Sigmoid colon (tissue), 7 donors: Measurements from ENCODE around the gene TSPAN32. TPM values are rescaled to one million over a fixed set of nuclear protein-coding genes. Genes with fewer than 3 reads are reported as not detected.

Source experiments
- DNase-seq: peaks from one replicate; pipeline ENCODE4 v3.0.0-alpha.2; 2019
- H3K27ac ChIP-seq, 4 donors: fragments of 200-600 bp; sonication (generic); one replicate each; pipeline ENCODE4 v1.5.1; 2016 to 2019; ENCODE audit warnings: mild to moderate bottlenecking in 1 of 4
- H3K27me3 ChIP-seq, 3 donors: fragments of 200-600 bp; sonication (generic); one replicate each; pipeline ENCODE4 v1.5.1; 2019; ENCODE audit warnings: mild to moderate bottlenecking in 1 of 3
- H3K36me3 ChIP-seq, 4 donors: fragments of 200-600 bp; sonication (generic); one replicate each; pipeline ENCODE4 v1.5.1; 2016 to 2019
- H3K4me1 ChIP-seq, 4 donors: fragments of 200-600 bp; sonication (generic); one replicate each; pipeline ENCODE4 v1.5.1; 2017 to 2019
- H3K4me3 ChIP-seq, 4 donors: fragments of 200-600 bp; sonication (generic); one replicate each; pipeline ENCODE4 v1.5.1; 2017 to 2019; ENCODE audit warnings: mild to moderate bottlenecking in 2 of 4, moderate library complexity in 1 of 4
- H3K9me3 ChIP-seq, 4 donors: fragments of 200-600 bp in 3 of 4; sonication (generic) in 3 of 4; one replicate each; pipeline versions ENCODE4 v1.5.1 to v1.6.1; 2013 to 2019
- EP300 ChIP-seq, 4 donors: sonication (generic); formaldehyde crosslinking; IDR thresholded peaks; one replicate each; pipeline ENCODE4 v1.6.1; 2017; ENCODE audit warnings: antibody characterized with exemption in 4 of 4
- POLR2A ChIP-seq, 2 donors: fragments of 450-650 bp; IDR thresholded peaks; one replicate each; pipeline ENCODE4 v1.6.1; 2016; ENCODE audit warnings: antibody characterized with exemption in 2 of 2, mild to moderate bottlenecking in 2 of 2, moderate library complexity in 2 of 2
- POLR2AphosphoS5 ChIP-seq, 4 donors: sonication (generic); formaldehyde crosslinking; IDR thresholded peaks; one replicate each; pipeline ENCODE4 v1.6.1; 2017; ENCODE audit warnings: antibody characterized with exemption in 4 of 4
- WGBS, 2 donors: extraction: QIAGEN DNeasy Blood & Tissue Kit; methylation state at CpG; one replicate each; pipeline ENCODE4 v1.1.7; 2013; 5-methylcytosine and 5-hydroxymethylcytosine counted together
- intact Hi-C: fragments of 100-400 bp; cut with DNase I; formaldehyde crosslinking; loops from one replicate; pipeline ENCODE4 v1.15.1; 2023
- polyA plus RNA-seq, 3 donors: library from polyadenylated mRNA; stranded (reverse); fragments of 200-250 nt; gene quantifications; one replicate each; pipeline ENCODE4 v1.2.3, GENCODE V29; 2013
- total RNA-seq, 4 donors: library from RNA; depleted of rRNA; stranded (reverse); fragments of >200 nt; gene quantifications; one replicate each; pipeline ENCODE4 v1.1.0, GENCODE V29; 2016
- TF ChIP-seq, protein P1 (sequence below), 4 experiments: fragments of 450-650 bp in 3 of 4; fragments of 200-600 bp in 1 of 4; IDR thresholded peaks; one replicate each; pipeline ENCODE4 v1.5.1; 2016 to 2019; ENCODE audit warnings: antibody characterized with exemption in 4 of 4, mild to moderate bottlenecking in 3 of 4, moderate library complexity in 2 of 4
- donor health status: healthy with polysubstance abuse.
- donor health status: Bipolar disorder and iron deficiency.
- donor health status: healthy.

The TSPAN32 gene
- total and polyA plus RNA-seq, 7 donors = 0.81 to 5.3 (median 1.1) TPM; not detected in 2

DNA sequence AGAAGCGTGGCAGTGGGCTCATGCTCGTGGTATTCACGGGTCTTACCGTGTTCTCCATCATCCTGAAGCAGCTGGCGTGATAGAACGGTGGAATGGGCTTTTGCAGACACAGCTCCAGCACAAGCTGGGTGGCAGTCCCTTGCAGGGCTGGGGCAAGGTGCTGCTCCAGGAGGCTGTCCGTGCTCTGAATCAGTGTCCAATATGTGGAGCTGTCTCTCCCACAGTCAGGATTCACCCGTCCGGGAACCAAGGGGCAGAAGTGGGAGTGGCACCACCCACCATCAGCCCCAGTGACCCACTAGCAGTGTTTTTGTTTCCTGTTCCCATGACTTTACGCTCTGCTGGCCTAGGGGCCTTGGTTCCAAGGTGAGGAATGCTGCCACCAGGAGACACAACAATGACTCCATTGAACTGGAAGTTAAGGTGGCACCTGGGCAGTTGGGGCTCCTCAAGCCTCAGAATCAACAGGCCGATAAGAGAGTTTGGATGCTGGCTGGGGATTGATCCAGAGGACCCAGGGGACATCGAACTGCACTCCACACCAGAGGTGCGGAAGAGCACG is 58.3 kb downstream of the TSPAN32 start:
- intact Hi-C loops = no loop called here
- 93% methylated on average over 14 of the region's 14 CpGs for WGBS, 2 donors
- Histone ChIP-seq H3K4me3 (no peak overlapping the region), H3K9me3 (no peaks in the 10 kb centered on the region), H3K36me3 (no peaks in the 10 kb centered on the region), H3K27me3 (no peaks in the 10 kb centered on the region), H3K4me1 (no peaks in the 10 kb centered on the region), H3K27ac (no peak overlapping the region)
- no peak for DNase-seq
- TF ChIP-seq POLR2A (IDR thresholded peaks at IDR 0.05) (no peak), POLR2AphosphoS5 (IDR thresholded peaks at IDR 0.05) (no peak), EP300 (IDR thresholded peaks at IDR 0.05) (no peak)
- TF ChIP-seq, protein P1, sequence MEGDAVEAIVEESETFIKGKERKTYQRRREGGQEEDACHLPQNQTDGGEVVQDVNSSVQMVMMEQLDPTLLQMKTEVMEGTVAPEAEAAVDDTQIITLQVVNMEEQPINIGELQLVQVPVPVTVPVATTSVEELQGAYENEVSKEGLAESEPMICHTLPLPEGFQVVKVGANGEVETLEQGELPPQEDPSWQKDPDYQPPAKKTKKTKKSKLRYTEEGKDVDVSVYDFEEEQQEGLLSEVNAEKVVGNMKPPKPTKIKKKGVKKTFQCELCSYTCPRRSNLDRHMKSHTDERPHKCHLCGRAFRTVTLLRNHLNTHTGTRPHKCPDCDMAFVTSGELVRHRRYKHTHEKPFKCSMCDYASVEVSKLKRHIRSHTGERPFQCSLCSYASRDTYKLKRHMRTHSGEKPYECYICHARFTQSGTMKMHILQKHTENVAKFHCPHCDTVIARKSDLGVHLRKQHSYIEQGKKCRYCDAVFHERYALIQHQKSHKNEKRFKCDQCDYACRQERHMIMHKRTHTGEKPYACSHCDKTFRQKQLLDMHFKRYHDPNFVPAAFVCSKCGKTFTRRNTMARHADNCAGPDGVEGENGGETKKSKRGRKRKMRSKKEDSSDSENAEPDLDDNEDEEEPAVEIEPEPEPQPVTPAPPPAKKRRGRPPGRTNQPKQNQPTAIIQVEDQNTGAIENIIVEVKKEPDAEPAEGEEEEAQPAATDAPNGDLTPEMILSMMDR (IDR thresholded peaks at IDR 0.05) = no peak

DNA sequence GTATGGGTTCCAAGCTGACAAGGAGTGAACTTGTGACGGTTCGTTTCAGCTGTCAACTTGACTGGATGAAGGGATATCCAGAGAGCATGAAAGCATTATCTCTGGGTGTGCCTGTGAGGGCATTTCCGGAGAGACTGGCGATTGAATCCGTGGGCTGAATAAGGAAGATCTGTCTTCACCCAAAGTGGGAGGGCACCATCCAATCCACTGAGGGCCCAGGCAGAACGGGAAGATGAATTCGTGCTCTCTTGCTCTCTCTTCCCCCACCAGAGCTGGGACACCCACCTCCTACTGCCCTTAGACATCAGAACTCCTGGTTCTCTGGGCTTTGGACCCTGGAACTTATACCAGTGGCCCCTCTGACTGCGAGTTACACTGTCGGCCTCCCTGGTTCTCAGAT is 59.8 kb downstream of the TSPAN32 start:
- Histone ChIP-seq H3K4me1 (peaks cover 0 to 12% (median 9%) of the 10 kb centered on the region in 4 donors), H3K27ac (no peak overlapping the region), H3K36me3 (no peaks in the 10 kb centered on the region), H3K27me3 (no peaks in the 10 kb centered on the region), H3K9me3 (no peaks in the 10 kb centered on the region), H3K4me3 (no peak overlapping the region)
- intact Hi-C loops = no loop called here
- DNase-seq = no peak
- TF ChIP-seq EP300 (IDR thresholded peaks at IDR 0.05) = no peak
- TF ChIP-seq, protein P1 (IDR thresholded peaks at IDR 0.05) = no peak
- TF ChIP-seq POLR2AphosphoS5 (IDR thresholded peaks at IDR 0.05) = no peak
- TF ChIP-seq POLR2A (IDR thresholded peaks at IDR 0.05) = no peak
- 83 to 89% methylated on average over 9 of the region's 9 CpGs for WGBS, 2 donors

DNA sequence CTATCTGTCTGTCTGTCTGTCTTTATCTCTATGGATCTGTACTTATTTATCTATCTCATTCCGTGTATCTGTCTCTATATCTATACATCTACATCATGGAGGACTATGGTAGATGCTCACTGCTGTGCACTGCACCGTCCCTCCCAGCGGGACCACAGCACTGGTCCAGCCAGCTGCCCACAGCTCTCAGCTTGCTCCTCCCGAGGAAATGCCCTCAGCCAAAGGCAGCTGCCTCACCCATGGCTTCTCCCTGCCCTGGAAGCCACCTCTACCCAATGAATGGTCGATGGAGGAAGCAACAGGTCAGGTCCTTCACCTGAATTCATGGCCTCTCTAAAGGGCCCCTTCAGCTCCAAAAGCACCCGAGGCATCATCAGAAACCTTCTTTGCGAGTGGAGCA is 60.6 kb downstream of the TSPAN32 start:
- 82 to 88% methylated on average over 7 of the region's 7 CpGs for WGBS, 2 donors
- peaks cover 0 to 13% (median 10%) of the 10 kb centered on the region in 4 donors for H3K4me1 ChIP-seq
- no peaks in the 10 kb centered on the region for H3K27me3 ChIP-seq
- no peak overlapping the region for H3K4me3 ChIP-seq
- no peak overlapping the region for H3K27ac ChIP-seq
- intact Hi-C loops = no loop called here
- no peak for DNase-seq
- TF ChIP-seq, protein P1 (IDR thresholded peaks at IDR 0.05) = no peak
- TF ChIP-seq POLR2AphosphoS5 (IDR thresholded peaks at IDR 0.05) (no peak), EP300 (IDR thresholded peaks at IDR 0.05) (no peak), POLR2A (IDR thresholded peaks at IDR 0.05) (no peak)
- no peaks in the 10 kb centered on the region for H3K9me3 ChIP-seq
- no peaks in the 10 kb centered on the region for H3K36me3 ChIP-seq

DNA sequence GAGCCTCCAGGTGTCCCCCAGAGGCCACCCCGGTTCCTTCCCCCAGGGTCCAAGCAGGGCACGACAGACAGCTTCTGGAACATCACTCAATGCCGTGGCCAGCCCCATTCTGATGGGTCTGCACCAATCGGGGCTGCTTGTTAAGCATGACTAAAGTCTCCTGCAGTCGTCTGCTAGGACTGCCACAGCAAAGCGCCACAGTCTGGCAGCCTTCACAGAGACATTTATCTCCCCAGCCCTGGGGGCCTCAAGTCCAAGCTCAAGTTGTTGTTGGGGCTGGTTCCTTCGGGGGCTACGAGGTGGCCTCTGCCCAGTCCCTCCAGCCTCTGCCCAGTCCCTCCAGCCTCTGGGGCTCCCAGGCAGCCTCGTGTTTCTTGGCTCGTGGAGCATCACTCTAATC is 61.3 kb downstream of the TSPAN32 start:
- H3K9me3 ChIP-seq = no peaks in the 10 kb centered on the region
- intact Hi-C loops = no loop called here
- WGBS, 2 donors = 88 to 91% methylated on average over 10 of the region's 10 CpGs
- H3K4me1 ChIP-seq = peaks cover 0 to 13% (median 10%) of the 10 kb centered on the region in 4 donors
- H3K36me3 ChIP-seq = no peaks in the 10 kb centered on the region
- H3K27me3 ChIP-seq = no peaks in the 10 kb centered on the region
- H3K27ac ChIP-seq = no peak overlapping the region
- H3K4me3 ChIP-seq = no peak overlapping the region
- no peak for DNase-seq
- no peak for TF ChIP-seq POLR2AphosphoS5 (IDR thresholded peaks at IDR 0.05)
- TF ChIP-seq, protein P1 (IDR thresholded peaks at IDR 0.05) = no peak
- TF ChIP-seq POLR2A (IDR thresholded peaks at IDR 0.05) = no peak
- TF ChIP-seq EP300 (IDR thresholded peaks at IDR 0.05) = no peak
